ENCODE data around the gene MEAK7.
A peak's percentile ranks its signal among the peaks of the same experiment; 100 is the strongest.

The MEAK7 gene

DNA sequence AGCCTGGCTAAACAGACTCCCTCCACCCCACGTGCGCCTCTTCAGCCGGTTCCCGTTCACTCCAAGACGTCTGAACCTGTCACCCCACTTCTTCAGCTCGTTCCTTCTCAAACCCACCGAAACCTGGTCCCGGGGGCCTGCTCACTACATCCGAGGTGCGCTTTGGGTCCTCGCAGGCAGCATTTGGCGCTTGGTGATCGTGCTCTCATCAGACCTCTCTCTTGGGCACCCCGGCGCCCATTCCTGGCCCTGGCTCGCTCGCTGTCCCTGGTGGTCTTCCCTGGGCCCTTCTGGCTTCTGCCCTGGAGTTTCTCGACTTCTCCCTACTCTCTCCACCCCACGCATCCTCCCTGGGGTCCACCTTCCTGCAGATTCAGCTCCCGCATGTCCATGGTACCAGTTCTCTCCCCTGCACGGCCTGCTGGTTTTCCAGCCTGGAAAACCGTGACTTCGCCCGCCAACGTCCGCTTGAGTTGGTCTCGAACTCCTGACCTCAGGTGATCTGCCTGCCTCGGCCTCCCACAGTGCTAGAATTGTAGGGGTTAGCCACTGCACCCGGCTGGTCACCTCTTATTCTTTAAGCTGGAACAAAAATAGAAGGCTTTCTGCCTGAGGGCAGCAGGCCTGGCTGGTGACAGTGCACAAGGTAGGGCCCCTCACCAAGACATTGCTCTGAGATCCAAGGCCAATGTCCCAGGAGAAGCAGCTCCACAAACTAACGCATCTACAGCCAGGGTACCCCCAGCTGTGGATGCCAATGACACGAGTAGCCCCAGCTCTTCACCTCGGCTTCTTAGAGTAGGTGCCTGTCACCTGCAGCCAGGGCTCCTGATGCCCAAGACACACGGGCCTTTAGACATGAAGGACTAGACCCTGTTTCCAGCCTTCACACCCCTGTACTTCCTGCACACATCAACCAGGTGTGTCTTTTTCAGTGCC, 1.1 kb upstream of the MEAK7 start:
- TF ChIP-seq, protein P1, sequence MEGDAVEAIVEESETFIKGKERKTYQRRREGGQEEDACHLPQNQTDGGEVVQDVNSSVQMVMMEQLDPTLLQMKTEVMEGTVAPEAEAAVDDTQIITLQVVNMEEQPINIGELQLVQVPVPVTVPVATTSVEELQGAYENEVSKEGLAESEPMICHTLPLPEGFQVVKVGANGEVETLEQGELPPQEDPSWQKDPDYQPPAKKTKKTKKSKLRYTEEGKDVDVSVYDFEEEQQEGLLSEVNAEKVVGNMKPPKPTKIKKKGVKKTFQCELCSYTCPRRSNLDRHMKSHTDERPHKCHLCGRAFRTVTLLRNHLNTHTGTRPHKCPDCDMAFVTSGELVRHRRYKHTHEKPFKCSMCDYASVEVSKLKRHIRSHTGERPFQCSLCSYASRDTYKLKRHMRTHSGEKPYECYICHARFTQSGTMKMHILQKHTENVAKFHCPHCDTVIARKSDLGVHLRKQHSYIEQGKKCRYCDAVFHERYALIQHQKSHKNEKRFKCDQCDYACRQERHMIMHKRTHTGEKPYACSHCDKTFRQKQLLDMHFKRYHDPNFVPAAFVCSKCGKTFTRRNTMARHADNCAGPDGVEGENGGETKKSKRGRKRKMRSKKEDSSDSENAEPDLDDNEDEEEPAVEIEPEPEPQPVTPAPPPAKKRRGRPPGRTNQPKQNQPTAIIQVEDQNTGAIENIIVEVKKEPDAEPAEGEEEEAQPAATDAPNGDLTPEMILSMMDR (IDR thresholded peaks at IDR 0.05; ENCODE audit: insufficient read depth, low read depth, low read length, missing control alignments): no peak
- peak; percentile 31 for DNase-seq (ENCODE audit: low read depth)
- H3K4me3 ChIP-seq (ENCODE audit: low read depth, low read length): peak overlapping the region; percentile 85

DNA sequence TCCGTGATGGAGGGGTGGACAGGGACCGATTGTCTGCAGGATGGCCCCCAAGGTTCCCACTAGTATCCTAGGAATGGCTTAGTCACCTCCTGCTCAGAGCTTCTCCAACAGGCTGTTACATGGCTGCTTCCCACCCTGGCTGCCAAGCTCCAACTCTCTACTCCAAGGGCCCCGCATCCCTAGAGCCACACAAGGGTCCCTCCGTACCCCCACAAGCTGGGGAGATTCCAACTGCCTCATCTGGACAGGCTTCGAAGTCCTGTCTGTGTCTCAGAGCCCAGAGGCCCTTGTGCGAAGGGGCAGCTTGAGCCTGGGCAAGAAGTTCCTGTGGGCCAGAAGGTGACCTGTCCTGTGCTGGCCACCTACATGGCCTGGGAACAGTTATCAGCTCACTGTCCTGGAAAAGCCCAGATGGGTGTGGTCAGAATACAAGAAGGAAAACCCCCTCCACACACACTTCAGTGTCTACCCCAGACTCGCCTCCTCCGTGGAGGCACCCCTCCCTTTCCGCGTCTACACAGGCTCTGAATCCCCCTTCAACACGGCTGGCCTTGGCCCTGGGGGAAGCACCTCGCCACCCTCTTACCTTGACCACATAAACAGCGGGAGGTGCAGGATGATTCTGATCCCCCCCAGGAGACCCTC, 586 bp downstream of the MEAK7 start:
- TF ChIP-seq, protein P1 (IDR thresholded peaks at IDR 0.05; ENCODE audit: insufficient read depth, low read depth, low read length, missing control alignments): no peak
- peak overlapping the region; percentile 85 for H3K4me3 ChIP-seq (ENCODE audit: low read depth, low read length)
- DNase-seq (ENCODE audit: low read depth): no peak

DNA sequence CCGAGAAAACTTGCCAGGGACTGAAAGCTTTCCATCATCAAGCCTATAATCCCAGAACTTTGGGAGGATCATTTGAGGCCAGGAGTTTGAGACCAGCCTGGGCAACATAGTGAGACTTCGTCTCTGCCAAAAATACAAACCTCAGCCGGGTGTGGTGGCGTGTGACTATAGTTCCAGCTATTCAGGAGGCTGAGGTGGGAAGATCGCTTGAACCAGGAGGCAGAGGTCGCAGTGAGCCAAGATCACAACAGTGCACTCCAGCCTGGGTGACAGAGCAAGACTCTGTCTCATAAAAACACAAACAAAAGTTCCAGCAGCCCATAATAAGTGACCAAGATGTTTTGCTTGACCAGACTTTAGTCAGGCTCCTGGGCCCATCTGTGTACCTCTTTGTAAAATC, 1.9 kb downstream of the MEAK7 start:
- no peak for DNase-seq (ENCODE audit: low read depth)
- TF ChIP-seq, protein P1 (IDR thresholded peaks at IDR 0.05; ENCODE audit: insufficient read depth, low read depth, low read length, missing control alignments): no peak
- H3K4me3 ChIP-seq (ENCODE audit: low read depth, low read length): no peak overlapping the region

DNA sequence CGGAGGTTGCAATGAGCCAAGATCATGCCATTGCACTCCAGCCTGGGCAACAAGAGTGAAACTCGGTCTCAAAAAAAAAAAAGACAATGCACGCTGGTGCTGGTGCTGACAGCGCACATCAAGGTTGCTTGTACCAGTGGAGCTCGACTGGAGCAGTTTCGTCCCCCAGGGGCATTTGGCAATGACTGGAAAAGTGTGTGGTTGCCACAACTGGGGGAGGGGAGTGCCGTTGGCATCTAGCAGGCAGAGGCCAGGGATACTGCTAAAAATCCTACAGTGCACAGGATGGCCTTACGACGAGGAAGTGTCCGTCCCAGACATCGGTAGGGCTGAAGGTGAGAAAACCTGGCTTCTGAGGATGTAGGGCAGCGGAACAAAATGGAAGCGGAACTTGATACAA, 2.4 kb downstream of the MEAK7 start:
- TF ChIP-seq, protein P1 (IDR thresholded peaks at IDR 0.05; ENCODE audit: insufficient read depth, low read depth, low read length, missing control alignments): no peak
- DNase-seq (ENCODE audit: low read depth): no peak
- H3K4me3 ChIP-seq (ENCODE audit: low read depth, low read length): no peak overlapping the region

DNA sequence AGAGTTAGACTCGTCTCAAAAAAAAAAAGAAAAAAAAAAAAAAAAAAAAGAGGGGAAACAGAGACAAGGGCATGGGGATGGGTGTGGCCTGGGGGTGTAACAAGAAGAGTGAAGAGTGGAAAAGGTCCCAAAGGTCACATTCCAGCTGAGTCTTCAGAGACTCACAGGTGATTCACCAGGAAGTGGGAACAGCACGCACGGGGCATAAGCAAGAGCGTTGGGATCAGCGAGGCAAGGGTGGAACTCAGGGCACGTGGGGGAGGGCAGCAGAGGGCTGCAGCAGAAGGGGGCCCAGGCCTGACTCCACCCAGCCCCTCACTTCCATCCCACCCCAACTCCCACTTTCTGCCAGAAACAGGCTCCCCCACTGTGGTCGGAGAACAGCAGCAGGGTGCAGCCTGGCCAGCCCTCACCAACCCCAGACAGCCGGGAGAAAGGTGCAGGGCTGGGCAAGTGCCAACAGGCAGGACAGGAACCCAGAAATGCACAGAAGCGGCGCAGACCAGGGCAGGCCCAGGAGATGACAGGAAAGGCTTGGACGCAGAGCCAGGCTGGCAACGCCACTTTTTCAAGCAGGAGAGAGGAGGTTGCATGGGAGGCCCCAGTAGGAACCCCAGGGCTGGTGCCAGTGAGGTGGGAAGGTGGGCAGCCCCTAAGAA, 3.3 kb downstream of the MEAK7 start:
- H3K4me3 ChIP-seq (ENCODE audit: low read depth, low read length): no peak overlapping the region
- no peak for DNase-seq (ENCODE audit: low read depth)
- TF ChIP-seq, protein P1 (IDR thresholded peaks at IDR 0.05; ENCODE audit: insufficient read depth, low read depth, low read length, missing control alignments): no peak

DNA sequence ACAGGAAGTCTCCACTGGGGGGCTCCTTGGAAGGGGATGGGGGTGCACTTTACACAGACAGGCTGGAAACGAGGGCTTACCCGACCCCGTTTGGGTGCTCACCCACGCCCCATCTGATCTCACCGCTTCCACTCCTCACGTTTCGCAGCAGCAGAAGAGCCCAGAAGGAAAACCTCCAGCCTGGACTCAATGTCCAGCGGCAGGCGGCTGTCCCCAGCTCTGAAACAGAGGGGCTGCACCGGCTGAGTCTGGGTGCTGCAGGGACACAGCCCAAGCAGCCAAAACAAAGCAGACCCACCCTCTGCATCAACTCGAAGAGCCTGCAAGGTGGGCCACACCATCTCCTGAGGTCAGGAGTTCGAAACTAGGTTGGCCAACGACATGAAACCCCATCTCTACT, 3.9 kb downstream of the MEAK7 start:
- TF ChIP-seq, protein P1 (IDR thresholded peaks at IDR 0.05; ENCODE audit: insufficient read depth, low read depth, low read length, missing control alignments): no peak
- DNase-seq (ENCODE audit: low read depth): no peak
- H3K4me3 ChIP-seq (ENCODE audit: low read depth, low read length): no peak overlapping the region

Data from GM12865 (cell line).